NCI-H446 treated with DMSO at 0.1 percent for 48 hours (cell line): ENCODE results near the gene P3H4.
"Not testable (repeated sequence)": the region's sequence is repeated elsewhere in the genome, so short reads cannot be mapped to it uniquely, and the experiment has no call there.

ENCODE experiments used
- DNase-seq: peaks from one replicate; lab custom pipeline; 2025; lab: John Stamatoyannopoulos, UW

Gene P3H4, protein sequence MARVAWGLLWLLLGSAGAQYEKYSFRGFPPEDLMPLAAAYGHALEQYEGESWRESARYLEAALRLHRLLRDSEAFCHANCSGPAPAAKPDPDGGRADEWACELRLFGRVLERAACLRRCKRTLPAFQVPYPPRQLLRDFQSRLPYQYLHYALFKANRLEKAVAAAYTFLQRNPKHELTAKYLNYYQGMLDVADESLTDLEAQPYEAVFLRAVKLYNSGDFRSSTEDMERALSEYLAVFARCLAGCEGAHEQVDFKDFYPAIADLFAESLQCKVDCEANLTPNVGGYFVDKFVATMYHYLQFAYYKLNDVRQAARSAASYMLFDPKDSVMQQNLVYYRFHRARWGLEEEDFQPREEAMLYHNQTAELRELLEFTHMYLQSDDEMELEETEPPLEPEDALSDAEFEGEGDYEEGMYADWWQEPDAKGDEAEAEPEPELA

DNA sequence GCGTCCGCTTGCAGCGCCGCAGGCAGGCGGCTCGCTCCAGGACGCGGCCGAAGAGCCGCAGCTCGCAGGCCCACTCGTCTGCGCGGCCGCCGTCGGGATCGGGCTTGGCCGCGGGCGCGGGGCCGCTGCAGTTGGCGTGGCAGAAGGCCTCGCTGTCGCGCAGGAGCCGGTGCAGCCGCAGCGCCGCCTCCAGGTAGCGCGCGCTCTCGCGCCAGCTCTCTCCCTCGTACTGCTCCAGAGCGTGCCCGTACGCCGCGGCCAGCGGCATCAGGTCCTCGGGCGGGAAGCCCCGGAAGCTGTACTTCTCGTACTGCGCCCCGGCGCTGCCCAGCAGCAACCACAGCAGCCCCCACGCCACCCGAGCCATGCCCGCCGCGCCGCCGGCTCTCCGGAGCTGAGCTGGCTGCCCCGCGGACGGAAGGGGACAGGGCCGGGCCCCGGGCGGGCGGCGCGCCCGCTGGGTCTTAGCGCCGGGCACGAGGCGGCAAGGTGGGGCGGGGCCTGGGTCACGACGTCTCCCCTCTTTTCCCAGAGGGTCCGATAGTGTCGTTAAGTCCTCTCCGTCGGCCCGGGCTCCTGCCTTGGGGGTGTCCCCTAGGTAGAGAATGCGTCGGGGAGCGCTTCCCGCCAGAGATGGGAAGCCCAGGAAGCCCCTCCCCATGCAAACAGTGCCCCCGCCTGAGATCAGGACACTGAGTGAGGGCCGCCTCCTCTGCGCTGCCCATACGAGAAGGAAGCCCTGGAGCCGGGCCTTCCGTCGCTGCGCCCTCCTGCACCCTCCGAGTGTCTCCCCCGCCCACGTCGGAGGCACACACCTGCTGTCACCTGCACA, at the start of gene P3H4:
Gene P3H4, minus strand, starts transcription at position 401 of the 832 bp plus-strand sequence. Its CDS starts 34 bp downstream, at position 367.
- DNase-seq, result no peak

DNA sequence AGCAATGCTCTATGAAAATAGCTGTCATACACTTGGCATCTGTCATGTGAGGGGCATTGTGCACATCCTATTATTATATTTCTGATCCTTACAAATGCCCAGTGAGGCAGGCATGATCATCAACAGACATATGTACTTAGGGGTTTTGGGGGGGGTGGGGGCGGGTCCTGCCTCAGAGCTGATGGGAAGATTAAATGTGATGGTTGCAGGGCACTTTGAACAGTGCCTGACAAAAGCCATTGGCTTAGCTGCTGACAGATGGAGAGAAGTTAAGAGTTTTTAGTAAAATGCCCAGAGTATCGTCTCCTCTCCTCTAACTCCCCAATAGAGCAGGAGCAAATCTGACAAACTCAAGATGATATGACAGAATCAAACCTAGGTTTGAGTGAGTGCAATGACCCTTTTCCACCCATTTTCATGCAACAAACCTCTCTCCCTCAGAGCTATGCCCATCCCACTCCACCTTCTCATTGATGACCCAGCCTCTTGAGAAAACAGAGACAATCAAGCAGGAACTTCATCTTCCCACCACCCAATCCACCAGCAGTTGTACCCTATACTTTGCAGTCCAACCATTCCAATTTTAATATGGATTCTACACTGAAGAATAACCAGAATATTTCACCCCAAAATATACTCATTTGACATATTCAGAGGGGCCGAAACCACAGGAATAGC, 48.6 kb upstream of the P3H4 start:
- DNase-seq, result no peak

DNA sequence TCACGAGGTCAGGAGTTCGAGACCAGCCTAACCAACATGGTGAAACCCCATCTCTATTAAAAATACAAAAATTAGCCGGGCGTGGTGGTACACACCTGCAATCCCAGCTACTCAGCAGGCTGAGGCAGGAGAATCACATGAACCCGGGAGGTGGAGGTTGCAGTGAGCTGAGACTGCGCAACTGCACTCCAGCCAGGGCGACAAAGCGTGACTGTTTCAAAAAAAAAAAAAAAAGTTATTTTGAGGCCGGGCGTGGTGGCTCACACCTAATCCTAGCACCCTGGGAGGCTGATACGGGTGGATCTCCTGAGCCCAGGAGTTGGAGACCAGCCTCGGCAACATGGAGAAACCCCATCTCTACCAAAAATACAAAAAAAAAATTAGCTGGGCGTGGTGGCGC, 39.6 kb upstream of the P3H4 start:
- not testable (repeated sequence) for DNase-seq

DNA sequence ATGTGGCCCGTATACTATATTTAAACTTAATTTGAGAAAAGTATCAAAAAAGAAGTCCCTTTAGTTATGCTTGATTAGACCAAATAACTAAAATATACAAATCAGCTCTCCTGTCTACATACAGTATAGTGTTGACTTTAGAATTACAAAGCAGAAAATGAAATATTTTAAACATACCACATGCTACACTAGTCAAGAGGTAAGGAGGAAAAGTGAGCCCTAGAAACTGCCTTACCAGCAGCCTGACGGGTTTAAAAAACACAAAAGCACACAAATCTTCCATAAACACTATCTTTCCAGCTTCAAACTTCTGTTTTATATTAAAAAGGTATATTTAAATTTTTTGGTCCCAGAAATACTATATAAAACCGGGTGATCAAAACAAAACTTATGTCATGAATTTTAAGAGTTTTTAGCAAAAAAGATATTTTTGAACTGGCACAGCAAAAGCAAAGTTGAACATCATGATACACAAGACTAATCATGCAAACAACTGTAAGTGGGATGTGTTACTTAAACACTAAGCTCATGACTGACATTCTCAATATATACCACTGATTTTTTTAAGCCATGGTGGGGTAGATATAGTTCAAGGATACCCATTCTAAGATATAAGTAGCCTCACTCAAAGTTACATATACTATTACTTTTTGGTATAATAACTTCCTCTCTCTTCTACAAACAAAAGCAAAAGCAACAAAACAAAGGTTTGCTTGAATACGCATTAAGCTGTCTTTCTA, 37.7 kb upstream of the P3H4 start:
- no peak for DNase-seq

DNA sequence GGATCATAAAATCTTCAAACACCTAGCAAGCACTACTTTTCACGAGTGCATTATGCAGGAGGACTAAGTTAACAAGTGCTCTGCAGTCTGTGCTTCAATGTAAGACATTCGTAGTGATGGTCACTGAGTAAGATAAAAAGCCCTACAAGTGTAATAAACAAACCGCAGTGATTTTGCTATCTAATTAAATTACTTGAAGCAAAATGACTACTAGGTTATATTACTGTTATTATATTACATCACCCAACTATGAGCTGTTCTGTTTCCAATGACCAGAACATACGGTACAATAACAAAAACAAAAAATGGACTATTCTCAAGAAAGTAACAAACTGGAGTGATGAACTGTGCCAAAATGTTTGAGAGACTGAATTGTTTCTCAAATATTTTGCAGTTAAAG, 37.0 kb upstream of the P3H4 start:
- DNase-seq, result no peak

DNA sequence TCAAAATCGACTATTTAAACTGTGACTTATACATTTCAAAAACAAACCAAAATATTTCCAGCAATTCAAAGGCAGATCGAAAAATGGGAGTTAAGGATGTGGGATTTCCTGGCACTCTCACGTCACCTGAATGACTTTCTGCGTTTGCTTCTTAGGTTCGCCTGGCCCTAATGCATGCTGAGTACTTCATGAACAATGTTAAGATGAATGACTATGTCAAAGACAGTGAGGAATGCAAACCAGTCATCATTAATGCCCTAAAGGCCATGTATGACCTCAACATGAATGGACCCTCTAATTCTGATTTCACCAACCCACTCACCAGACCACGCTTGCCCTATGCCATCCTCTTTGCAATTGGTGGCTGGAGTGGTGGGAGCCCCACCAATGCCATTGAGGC, 33.2 kb upstream of the P3H4 start:
- DNase-seq, result no peak

DNA sequence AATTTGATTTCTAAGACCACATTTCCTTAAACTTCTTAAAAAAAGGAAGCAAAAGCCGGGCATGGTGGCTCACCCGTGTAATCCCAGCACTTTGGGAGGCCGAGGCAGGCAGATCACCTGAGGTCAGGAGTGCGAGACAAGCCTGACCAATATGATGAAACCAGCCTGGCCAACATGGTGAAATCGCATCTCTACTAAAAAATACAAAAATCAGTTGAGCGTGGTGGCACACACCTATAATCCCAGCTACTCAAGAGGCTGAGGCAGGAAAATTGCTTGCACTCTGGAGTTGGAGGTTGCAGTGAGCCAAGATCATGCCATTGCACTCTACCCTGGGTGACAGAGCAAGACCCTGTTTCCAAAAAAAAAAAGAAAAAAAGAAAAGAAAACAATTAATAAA, 29.0 kb upstream of the P3H4 start:
- not testable (repeated sequence) for DNase-seq

DNA sequence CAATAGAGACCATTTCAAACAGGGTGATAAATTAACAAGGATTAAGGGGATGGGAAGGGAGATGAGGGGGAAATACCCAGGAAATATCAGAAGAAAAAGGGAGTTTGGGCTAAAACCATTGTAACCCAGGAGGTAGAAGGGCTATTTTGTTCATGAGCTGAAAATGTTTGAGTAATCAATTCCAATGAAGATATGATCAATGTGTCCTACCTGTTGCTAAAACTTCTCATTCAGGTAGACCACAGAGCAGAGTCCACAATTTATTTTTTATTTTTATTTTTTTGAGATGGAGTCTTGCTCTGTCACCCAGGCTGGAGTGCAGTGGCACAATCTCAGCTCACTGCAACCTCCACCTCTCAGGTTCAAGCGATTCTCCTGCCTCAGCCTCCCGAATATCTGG, 27.7 kb upstream of the P3H4 start:
- not testable (repeated sequence) for DNase-seq

DNA sequence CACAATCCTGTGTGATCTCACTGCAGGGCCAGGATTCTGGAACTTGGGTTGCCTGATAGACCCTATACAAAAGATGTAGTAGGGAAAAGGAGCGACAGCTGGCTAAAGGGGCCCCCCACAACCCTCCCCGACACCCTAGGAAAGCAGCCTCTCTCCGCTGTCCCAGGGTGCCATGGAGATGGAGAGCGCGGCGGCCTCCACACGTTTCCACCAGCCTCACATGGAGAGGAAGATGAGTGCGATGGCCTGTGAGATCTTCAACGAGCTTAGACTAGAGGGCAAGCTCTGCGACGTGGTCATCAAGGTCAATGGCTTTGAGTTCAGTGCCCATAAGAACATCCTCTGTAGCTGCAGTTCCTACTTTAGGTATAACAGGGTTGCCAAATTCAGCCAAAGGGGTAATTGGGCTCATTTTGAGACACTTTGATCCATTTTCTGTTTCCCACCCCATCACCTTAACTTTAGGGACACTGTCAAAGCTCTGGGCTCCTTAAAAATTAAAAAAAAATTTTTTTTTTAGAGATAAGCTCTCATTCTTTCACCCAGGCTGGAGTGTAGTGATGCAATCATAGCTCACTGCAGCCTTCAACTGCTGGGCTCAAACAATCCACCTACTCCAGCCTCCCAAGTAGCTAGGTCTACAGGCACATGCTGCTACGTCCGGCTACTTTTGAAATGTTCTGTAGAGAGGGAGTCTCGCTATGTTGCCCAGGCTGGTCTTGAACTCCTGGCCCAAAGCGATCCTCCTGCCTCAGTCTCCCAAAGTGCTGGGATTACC, 26.2 kb upstream of the P3H4 start, which contains the start of gene KLHL10:
Gene KLHL10, plus strand, starts transcription at position 65 of the 778 bp plus-strand sequence. Its CDS starts 108 bp downstream, at position 173.
- DNase-seq, result no peak

DNA sequence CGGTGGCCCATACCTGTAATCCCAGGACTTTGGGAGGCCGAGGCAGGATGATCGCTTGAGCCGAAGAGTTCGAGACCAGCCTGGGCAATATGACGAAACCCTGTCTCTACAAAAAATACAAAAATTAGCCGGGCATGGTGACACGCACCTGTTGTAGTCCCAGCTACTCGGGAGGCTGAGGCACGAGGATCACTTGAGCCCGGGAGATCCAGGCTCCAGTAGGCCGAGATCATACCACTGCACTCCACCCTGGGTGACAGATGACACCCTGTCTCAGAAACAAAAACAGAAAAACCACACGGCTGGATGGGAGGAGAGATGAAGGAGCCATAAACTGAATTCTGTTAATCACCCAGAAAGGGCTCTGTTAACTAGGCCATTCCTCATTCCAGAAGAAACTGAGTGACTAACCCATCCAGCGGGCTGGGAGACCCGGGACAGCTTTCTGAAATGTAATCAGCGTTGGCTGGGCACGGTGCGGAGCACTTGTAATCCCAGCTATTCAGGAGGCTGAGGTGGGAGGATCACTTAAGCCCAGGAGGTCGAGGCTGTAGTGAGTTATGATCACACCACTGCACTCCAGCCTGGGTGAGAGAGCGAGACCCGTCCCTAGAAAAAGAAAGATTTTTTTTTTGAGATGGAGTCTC, 24.9 kb upstream of the P3H4 start:
- DNase-seq, result no peak

DNA sequence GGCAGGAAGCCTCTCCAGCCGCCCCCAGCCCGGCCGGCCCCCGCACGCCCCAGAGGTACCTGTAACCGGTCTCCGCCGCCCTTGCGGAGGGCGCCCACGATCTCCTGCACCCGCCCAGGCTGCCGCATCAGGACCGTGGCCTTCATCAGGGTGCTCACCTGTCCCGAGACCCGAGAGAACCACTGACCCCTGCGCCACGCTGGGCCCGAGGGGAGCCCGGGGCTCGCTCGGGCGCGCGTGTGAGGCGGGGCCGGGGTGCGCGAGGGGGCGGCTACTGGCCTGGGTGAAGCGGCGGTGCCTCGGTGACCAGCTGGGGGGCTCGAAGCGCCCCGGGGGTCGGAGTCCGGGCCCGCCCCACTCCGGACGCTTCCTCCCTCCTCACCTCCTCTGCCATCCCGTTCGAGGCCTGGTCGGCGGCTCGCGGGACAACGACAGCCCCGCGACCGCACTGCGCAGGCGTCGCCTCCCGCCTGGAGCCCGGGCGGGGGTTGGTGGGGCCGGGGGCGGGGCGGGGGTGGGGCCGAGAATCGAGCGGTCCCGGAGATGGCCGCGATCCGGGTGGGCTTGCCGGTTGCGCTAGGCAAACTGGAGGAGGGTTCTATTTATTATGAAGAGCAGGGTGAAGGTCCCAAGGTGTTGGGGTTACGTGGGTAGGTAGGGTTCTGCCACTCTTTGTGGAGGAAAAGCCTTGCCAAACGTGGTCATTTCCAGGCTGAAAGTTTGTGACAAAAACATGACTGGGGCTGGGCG, 24.2 kb upstream of the P3H4 start, which contains the start of gene NT5C3B:
Gene NT5C3B, minus strand, starts transcription at position 433 of the 750 bp plus-strand sequence. Its CDS starts 39 bp downstream, at position 394.
- DNase-seq, result no peak

DNA sequence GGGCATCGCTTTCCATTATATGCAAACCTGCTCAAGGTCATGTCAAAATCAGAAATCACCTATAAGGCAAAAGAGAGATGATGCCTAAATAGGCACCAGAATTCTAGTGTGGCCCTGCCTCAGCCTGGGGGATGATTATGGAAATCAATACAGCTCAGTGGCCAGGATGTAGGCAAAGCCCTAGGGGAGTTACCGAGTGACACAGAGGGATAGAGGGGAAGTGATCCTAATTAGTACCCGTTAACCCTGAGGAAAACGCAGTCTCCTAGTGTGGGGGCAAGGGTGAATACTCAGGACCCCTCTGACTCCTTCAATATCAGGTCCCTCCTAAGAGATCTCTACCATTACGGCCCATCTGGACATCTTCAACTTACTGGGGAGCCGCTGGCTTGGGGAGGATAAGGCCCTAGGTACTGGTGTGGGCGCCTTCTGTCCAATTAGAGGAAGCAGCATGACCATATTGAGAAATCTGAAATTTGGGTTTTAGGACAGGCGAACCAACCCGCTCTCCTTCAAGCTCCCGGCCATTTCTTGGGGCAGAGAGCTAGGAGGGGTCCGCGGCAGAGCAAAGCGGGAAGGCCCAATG, 23.6 kb upstream of the P3H4 start:
- no peak for DNase-seq

DNA sequence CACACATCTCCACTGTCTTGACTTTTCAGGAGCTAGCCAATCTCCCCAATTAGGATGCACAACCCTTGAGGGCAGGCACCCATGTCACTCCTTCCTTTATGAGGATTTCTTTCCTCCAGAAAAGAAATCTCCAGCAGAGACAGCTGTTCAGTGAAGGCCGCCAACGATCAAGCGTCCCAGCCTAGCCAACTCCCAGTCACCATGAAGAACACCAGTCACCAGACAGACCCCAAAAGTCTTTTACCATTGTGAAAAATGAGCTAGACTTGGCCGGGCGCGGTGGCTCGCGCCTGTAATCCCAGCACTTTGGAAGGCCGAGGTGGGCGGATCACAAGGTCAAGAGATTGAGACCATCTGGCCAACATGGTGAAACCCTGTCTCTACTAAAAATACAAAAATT, 18.2 kb upstream of the P3H4 start:
- not testable (repeated sequence) for DNase-seq

DNA sequence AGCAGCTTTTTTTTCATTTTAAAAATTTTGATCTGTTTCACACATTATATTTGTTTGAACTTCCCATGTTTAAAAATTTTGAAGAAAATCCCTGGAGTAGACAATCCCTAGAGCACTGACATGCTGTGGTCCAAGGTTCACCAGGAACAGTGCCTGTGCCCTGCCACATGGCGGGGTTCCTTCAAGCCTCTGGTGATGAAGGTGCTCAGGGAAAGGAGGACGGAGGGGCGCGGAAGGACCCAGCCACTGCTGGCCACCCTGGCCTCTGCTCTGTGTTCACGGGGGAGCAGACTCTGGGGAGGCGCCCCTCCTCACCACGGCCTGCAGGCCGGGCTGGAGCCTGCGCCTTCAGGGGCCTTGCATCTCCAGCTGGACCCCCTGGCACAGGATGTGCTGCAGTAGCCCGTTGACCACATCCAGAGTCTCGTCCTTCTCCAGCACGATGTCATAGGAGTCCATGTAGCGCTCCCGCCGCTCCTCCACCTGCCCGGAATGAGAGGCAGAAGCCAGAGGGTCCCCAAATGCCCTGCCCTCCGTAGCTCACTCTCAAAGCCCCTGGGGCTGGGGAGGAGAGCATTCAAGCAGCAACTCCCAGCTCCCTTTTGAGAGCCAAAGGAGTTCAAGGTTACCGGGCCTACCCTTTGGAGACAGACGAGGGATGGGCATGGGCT, 13.6 kb upstream of the P3H4 start:
- no peak for DNase-seq

DNA sequence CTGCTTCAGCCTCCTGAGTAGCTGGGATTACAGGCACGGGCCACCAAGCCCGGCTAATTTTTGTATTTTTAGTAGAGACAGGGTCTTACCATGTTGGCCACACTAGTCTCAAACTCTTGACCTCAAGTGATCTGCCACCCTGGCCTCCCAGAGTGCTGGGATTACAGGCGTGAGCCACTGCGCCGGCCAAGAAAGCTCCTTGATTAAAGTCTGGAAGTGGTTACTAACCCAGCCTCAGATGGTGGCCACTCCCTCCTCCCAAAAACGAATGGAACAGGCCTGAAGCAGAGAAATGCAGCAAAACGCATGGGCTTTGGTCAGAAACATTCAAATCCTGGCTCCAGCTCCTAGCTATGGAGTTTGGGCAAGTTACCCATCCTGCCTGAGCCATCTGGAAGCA, 12.3 kb upstream of the P3H4 start:
- DNase-seq, result no peak

DNA sequence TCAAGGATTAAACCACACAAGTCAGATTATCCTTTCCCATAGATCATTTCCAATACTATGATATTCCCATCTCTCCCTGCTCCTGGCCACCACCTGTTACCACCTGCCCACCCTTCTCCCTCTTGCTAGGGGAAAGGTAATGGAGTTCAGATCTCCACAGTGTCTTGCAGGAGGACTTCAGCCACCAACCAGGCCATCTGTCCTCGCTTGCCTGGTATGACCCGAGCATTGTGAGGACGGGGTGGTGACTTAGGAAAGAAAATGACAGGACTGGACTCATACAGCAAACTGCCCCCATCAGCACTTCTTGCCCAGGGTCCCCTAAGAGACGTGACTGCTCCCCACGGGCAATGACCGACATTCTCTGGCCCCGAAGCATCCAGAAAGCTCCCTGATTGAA, 11.8 kb upstream of the P3H4 start:
- DNase-seq, result no peak

DNA sequence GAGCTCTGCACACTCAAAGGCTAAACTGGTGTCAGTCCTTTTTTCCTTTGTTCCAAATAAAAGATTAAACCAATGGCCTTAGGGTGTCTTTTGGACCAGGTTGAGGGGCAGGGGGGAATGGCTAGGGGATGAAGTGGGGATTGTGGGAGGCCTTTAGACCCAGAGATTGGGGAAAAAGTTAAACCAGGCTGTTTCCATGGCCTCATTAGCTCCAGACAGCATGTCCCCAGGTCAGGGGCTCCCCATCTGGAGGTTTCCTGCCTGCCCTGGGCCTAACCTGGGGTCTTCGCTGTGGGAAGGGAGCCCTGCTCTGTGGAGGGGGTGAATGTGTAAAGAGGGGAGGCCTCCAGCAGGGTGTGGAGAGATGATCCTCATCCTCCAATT, 11.4 kb upstream of the P3H4 start:
- no peak for DNase-seq
